ENCODE results near the gene GPX1. TPM values are rescaled to one million over a fixed set of nuclear protein-coding genes. Genes with fewer than 3 reads are reported as not detected.

Gene GPX1
- total RNA-seq, 1 donor from 2014 or later: 130 TPM

DNA sequence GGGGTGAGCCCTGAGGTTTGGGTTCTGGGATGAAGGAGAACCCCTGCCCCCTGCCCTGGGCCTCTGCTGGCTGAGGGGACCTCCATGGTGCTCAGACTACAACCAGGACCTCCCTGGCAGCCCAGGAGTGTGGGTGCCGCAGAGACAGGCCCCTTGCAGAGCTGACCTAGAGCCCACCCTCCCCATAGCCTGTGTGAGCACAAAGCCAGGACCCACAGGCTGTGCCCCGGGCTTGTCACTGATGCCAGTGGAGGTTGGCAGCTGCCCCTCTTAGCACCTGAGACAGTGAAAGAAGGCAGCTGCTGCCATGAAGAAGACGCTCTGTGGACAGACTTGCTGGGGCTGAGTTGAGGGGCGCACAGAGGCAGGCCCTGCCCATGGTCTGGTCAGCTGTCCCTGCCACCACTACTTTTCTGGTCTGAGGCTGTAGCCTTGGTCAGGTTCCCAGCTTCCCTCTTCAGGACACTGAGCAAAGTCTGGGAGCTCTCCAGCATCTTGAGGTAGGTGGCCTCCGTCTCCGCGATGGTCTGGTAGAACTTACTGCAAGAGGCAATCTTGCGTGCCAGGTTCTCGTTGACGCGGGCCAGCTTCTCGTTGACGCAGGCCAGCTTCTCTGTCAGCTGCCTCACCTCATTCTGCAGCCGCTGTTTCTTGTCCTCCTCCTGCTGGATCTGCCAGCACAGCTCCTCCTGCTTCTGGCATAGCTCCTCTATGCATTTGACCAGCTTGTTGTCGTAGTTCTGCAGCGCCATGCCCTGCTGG lies 41.3 kb downstream of the GPX1 start:
- Mint-ChIP-seq H3K4me3 (ENCODE audit: low read depth) (no peak overlapping the region), H3K36me3 (ENCODE audit: insufficient read depth) (peaks cover 15% of the 10 kb centered on the region), H3K27ac (no peak overlapping the region), H3K4me1 (ENCODE audit: low read depth) (no peaks in the 10 kb centered on the region), H3K9me3 (ENCODE audit: low read depth) (no peaks in the 10 kb centered on the region), H3K27me3 (no peaks in the 10 kb centered on the region)
- no peak for DNase-seq (ENCODE audit: low spot score, unreplicated experiment)
- TF ChIP-seq, protein P1, sequence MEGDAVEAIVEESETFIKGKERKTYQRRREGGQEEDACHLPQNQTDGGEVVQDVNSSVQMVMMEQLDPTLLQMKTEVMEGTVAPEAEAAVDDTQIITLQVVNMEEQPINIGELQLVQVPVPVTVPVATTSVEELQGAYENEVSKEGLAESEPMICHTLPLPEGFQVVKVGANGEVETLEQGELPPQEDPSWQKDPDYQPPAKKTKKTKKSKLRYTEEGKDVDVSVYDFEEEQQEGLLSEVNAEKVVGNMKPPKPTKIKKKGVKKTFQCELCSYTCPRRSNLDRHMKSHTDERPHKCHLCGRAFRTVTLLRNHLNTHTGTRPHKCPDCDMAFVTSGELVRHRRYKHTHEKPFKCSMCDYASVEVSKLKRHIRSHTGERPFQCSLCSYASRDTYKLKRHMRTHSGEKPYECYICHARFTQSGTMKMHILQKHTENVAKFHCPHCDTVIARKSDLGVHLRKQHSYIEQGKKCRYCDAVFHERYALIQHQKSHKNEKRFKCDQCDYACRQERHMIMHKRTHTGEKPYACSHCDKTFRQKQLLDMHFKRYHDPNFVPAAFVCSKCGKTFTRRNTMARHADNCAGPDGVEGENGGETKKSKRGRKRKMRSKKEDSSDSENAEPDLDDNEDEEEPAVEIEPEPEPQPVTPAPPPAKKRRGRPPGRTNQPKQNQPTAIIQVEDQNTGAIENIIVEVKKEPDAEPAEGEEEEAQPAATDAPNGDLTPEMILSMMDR (IDR thresholded peaks at IDR 0.05; ENCODE audit: unreplicated experiment): no peak

DNA sequence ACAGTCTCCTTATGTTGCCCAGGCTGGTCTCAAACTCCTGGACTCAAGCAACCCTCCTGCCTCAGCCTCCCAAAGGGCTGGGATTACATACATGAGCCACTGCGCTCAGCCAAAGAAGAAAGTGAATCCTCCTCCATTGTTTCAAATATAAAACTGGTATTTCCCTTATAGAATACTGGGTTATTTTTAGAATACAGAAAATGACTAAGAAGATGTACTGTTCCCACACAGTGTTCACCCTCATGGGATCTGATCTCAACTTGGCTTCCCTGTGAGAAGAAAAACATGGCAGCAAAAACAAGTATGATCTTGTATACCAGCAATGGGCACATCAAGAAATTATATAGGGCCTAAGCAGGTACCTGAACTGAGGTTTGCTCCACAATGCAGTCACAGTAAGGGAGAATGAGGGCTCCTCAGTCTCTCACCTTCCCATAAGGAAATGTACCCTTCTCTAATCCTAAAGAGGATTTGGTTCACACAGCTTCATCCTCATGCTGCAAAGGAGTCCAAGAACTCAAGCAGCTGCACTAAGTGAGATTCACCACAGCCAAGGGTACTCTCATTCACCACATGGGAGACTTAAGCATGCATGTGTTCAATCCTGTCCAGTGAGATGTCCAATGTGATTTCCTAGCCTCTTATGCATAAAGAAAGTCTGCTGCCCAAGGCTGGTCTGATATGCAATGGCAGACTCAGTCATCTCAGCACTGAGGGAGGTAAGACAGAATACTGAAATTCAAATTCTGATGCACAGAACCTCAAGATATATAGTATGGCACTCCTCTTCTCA lies 44.1 kb downstream of the GPX1 start:
- peaks cover 16% of the 10 kb centered on the region for H3K36me3 Mint-ChIP-seq (ENCODE audit: insufficient read depth)
- TF ChIP-seq, protein P1 (IDR thresholded peaks at IDR 0.05; ENCODE audit: unreplicated experiment): no peak

DNA sequence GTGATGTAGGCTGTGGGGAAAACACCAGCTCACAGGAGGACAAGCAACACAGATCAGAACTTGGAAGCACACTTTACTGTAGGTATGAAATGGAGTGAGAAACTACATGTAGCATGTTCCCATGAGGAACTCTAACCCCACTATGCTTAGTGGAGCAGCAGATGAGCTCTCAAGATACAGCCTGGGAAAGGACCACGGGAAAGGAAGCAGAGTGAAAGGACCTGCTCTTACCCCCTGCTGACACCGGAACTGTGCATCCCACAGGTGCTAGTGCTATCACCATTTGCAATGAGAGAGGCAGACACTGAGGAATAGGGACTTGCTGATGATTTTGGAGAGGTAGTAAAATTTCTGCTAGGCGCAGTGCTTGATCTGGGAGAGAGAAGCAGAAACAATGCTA lies 46.9 kb downstream of the GPX1 start:
- Mint-ChIP-seq H3K4me3 (ENCODE audit: low read depth) (no peak overlapping the region), H3K27ac (no peak overlapping the region), H3K27me3 (no peaks in the 10 kb centered on the region), H3K36me3 (ENCODE audit: insufficient read depth) (peaks cover 11% of the 10 kb centered on the region), H3K4me1 (ENCODE audit: low read depth) (no peaks in the 10 kb centered on the region), H3K9me3 (ENCODE audit: low read depth) (no peaks in the 10 kb centered on the region)
- DNase-seq (ENCODE audit: low spot score, unreplicated experiment): no peak
- TF ChIP-seq, protein P1 (IDR thresholded peaks at IDR 0.05; ENCODE audit: unreplicated experiment): no peak

More for the DNA sequence above, 44.1 kb downstream of the GPX1 start:
- H3K9me3 Mint-ChIP-seq (ENCODE audit: low read depth): no peaks in the 10 kb centered on the region
- no peak overlapping the region for H3K27ac Mint-ChIP-seq
- DNase-seq (ENCODE audit: low spot score, unreplicated experiment): no peak
- no peaks in the 10 kb centered on the region for H3K27me3 Mint-ChIP-seq
- no peaks in the 10 kb centered on the region for H3K4me1 Mint-ChIP-seq (ENCODE audit: low read depth)
- H3K4me3 Mint-ChIP-seq (ENCODE audit: low read depth): no peak overlapping the region

DNA sequence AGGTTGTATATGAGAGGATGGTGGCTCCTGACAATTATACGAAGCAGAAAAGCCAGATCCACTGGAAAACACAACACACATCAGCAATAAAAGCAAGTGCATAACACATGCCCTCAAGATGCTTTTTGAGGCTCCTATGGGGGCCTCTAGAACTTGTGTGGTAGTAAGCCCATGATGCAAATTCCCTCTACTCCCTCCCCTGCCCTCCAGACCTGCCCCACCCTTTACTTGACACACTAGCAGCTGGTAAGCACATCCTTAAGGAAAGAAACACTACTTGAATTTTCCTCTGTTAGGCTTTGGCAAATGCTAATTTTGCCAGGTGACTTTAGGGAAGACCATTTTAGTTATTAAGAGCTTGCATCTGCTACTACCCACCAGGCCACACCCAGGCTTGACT lies 47.5 kb downstream of the GPX1 start:
- H3K9me3 Mint-ChIP-seq (ENCODE audit: low read depth): no peaks in the 10 kb centered on the region
- no peaks in the 10 kb centered on the region for H3K4me1 Mint-ChIP-seq (ENCODE audit: low read depth)
- TF ChIP-seq, protein P1 (IDR thresholded peaks at IDR 0.05; ENCODE audit: unreplicated experiment): no peak
- H3K4me3 Mint-ChIP-seq (ENCODE audit: low read depth): no peak overlapping the region
- H3K36me3 Mint-ChIP-seq (ENCODE audit: insufficient read depth): peaks cover 11% of the 10 kb centered on the region
- H3K27ac Mint-ChIP-seq: no peak overlapping the region
- no peak for DNase-seq (ENCODE audit: low spot score, unreplicated experiment)
- no peaks in the 10 kb centered on the region for H3K27me3 Mint-ChIP-seq

Other genes starting within 250 kb of the GPX1 start
- 76.2 and 81.1 TPM in 2 replicates for gene USP19, start 237.5 kb downstream of the GPX1 start, total RNA-seq
- 273 and 278 TPM in 2 replicates for gene LAMB2, start 225.3 kb downstream of the GPX1 start, total RNA-seq
- gene CCDC71, start 192.0 kb downstream of the GPX1 start, total RNA-seq: 28.6 and 29.8 TPM in 2 replicates
- 38.7 and 41.4 TPM in 2 replicates for gene KLHDC8B, start 186.8 kb downstream of the GPX1 start, total RNA-seq
- 14.8 and 15.1 TPM in 2 replicates for gene C3orf62, start 81.1 kb downstream of the GPX1 start, total RNA-seq
- 55.1 and 56.6 TPM in 2 replicates for gene USP4, start 18.3 kb downstream of the GPX1 start, total RNA-seq
- 289 and 301 TPM in 2 replicates for gene RHOA, start 53.6 kb upstream of the GPX1 start, total RNA-seq
- 18.0 and 18.8 TPM in 2 replicates for gene TCTA, start 54.1 kb upstream of the GPX1 start, total RNA-seq
- gene AMT, start 64.1 kb upstream of the GPX1 start, total RNA-seq: 29.8 and 32.8 TPM in 2 replicates
- gene NICN1, start 71.0 kb upstream of the GPX1 start, total RNA-seq: 23.7 and 23.8 TPM in 2 replicates
- 109 and 114 TPM in 2 replicates for gene DAG1, start 111.9 kb upstream of the GPX1 start, total RNA-seq
- gene BSN, start 196.1 kb upstream of the GPX1 start, total RNA-seq: 3.0 and 3.8 TPM in 2 replicates

All from progenitor cell of endocrine pancreas (in vitro differentiated cells).